ENCODE results near the gene RPL7L1.

Gene RPL7L1

DNA sequence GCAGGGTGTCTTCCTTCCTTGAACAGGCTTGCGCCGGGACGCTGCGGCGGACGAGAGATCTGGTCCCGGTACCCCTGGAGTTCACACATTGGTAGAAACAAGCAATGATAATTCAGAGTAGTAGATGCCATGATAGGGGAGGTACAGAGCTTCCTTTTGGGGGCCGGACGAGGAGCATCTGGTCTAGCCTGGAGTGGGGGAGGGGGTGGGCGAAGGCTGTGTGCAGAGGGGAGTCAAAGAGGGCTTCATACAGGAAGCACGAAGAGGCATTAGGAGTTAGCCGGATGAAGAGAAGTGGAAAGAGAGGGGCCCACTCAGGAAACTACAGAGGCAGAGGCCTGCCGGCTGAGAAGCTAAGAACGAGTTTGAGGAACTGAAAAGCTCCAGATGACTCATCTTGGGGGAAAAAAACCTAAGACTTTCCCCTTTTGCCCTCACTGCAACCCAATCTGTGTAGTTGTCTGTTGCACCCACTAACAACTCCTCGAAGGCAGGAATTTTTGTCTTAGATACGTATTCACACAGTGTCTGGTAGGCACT lies 50.5 kb downstream of the RPL7L1 start (continued):
- TF ChIP-seq KLF1 (tag by site-specific recombination; IDR thresholded peaks at IDR 0.05) (no peak), ZNF701 (tag by site-specific recombination; IDR thresholded peaks at IDR 0.05) (no peak), ZNF660 (tag by site-specific recombination; IDR thresholded peaks at IDR 0.05) (no peak), ZNF830 (tag by site-specific recombination; IDR thresholded peaks at IDR 0.05; ENCODE audit: low read depth) (no peak), MEIS1 (CRISPR knock-in tag; IDR thresholded peaks at IDR 0.05; ENCODE audit: borderline replicate concordance) (no peak), ZNF544 (tag by site-specific recombination; IDR thresholded peaks at IDR 0.05) (no peak), KLF9 (tag by site-specific recombination; IDR thresholded peaks at IDR 0.05; ENCODE audit: low read depth) (no peak), ZBTB48 (tag by site-specific recombination; IDR thresholded peaks at IDR 0.05) (no peak), ZNF391 (tag by site-specific recombination; IDR thresholded peaks at IDR 0.05; ENCODE audit: borderline replicate concordance, low read depth) (no peak), ZNF221 (tag by site-specific recombination; IDR thresholded peaks at IDR 0.05; ENCODE audit: borderline replicate concordance) (no peak), ZNF350 (tag by site-specific recombination; IDR thresholded peaks at IDR 0.05) (no peak), ZNF48 (tag by site-specific recombination; IDR thresholded peaks at IDR 0.05) (no peak), GLIS1 (tag by site-specific recombination; IDR thresholded peaks at IDR 0.05) (no peak; the same call in 1 of the 2 replicates), ZNF776 (tag by site-specific recombination; IDR thresholded peaks at IDR 0.05; ENCODE audit: borderline replicate concordance) (no peak), SETDB1 (IDR thresholded peaks at IDR 0.05; ENCODE audit: insufficient read length, low read length) (no peak), GFI1B (tag by site-specific recombination; IDR thresholded peaks at IDR 0.05) (no peak), ZNF394 (tag by site-specific recombination; IDR thresholded peaks at IDR 0.05; ENCODE audit: borderline replicate concordance) (0 out of 2 replicates have a peak, but pooled peaks have one; percentile 47), ZNF2 (tag by site-specific recombination; IDR thresholded peaks at IDR 0.05) (0 out of 2 replicates have a peak, but pooled peaks have one; percentile 47), EGR2 (tag by site-specific recombination; IDR thresholded peaks at IDR 0.05; ENCODE audit: low read depth) (no peak), ZNF146 (tag by site-specific recombination; IDR thresholded peaks at IDR 0.05) (no peak), ZNF211 (tag by site-specific recombination; IDR thresholded peaks at IDR 0.05; ENCODE audit: low read depth) (no peak), ZNF184 (tag by site-specific recombination; IDR thresholded peaks at IDR 0.05) (no peak), ZNF214 (tag by site-specific recombination; IDR thresholded peaks at IDR 0.05; ENCODE audit: borderline replicate concordance) (no peak), ZNF747 (tag by site-specific recombination; IDR thresholded peaks at IDR 0.05) (no peak), FEZF1 (tag by site-specific recombination; IDR thresholded peaks at IDR 0.05) (no peak), OSR2 (tag by site-specific recombination; IDR thresholded peaks at IDR 0.05) (no peak)
- TF ChIP-seq, protein P1, sequence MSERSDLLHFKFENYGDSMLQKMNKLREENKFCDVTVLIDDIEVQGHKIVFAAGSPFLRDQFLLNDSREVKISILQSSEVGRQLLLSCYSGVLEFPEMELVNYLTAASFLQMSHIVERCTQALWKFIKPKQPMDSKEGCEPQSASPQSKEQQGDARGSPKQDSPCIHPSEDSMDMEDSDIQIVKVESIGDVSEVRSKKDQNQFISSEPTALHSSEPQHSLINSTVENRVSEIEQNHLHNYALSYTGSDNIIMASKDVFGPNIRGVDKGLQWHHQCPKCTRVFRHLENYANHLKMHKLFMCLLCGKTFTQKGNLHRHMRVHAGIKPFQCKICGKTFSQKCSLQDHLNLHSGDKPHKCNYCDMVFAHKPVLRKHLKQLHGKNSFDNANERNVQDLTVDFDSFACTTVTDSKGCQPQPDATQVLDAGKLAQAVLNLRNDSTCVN (tag by site-specific recombination; optimal IDR thresholded peaks at IDR 0.05): no peak
- TF ChIP-seq, protein P2, sequence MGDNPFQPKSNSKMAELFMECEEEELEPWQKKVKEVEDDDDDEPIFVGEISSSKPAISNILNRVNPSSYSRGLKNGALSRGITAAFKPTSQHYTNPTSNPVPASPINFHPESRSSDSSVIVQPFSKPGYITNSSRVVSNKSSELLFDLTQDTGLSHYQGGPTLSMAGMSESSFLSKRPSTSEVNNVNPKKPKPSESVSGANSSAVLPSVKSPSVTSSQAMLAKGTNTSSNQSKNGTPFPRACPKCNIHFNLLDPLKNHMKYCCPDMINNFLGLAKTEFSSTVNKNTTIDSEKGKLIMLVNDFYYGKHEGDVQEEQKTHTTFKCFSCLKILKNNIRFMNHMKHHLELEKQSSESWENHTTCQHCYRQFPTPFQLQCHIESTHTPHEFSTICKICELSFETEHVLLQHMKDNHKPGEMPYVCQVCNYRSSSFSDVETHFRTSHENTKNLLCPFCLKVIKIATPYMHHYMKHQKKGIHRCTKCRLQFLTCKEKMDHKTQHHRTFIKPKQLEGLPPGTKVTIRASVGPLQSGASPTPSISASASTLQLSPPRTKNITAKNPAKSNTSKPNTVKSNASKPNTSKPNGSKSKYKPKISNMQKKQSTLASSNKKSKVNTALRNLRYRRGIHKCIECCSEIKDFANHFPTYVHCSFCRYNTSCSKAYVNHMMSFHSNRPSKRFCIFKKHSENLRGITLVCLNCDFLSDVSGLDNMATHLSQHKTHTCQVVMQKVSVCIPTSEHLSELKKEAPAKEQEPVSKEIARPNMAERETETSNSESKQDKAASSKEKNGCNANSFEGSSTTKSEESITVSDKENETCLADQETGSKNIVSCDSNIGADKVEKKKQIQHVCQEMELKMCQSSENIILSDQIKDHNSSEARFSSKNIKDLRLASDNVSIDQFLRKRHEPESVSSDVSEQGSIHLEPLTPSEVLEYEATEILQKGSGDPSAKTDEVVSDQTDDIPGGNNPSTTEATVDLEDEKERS (tag by site-specific recombination; IDR thresholded peaks at IDR 0.05): no peak
- TF ChIP-seq, protein P3, sequence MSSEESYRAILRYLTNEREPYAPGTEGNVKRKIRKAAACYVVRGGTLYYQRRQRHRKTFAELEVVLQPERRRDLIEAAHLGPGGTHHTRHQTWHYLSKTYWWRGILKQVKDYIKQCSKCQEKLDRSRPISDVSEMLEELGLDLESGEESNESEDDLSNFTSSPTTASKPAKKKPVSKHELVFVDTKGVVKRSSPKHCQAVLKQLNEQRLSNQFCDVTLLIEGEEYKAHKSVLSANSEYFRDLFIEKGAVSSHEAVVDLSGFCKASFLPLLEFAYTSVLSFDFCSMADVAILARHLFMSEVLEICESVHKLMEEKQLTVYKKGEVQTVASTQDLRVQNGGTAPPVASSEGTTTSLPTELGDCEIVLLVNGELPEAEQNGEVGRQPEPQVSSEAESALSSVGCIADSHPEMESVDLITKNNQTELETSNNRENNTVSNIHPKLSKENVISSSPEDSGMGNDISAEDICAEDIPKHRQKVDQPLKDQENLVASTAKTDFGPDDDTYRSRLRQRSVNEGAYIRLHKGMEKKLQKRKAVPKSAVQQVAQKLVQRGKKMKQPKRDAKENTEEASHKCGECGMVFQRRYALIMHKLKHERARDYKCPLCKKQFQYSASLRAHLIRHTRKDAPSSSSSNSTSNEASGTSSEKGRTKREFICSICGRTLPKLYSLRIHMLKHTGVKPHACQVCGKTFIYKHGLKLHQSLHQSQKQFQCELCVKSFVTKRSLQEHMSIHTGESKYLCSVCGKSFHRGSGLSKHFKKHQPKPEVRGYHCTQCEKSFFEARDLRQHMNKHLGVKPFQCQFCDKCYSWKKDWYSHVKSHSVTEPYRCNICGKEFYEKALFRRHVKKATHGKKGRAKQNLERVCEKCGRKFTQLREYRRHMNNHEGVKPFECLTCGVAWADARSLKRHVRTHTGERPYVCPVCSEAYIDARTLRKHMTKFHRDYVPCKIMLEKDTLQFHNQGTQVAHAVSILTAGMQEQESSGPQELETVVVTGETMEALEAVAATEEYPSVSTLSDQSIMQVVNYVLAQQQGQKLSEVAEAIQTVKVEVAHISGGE (tag by site-specific recombination; conservative IDR thresholded peaks at IDR 0.05; ENCODE audit: low read depth): no peak
- TF ChIP-seq, protein P4, sequence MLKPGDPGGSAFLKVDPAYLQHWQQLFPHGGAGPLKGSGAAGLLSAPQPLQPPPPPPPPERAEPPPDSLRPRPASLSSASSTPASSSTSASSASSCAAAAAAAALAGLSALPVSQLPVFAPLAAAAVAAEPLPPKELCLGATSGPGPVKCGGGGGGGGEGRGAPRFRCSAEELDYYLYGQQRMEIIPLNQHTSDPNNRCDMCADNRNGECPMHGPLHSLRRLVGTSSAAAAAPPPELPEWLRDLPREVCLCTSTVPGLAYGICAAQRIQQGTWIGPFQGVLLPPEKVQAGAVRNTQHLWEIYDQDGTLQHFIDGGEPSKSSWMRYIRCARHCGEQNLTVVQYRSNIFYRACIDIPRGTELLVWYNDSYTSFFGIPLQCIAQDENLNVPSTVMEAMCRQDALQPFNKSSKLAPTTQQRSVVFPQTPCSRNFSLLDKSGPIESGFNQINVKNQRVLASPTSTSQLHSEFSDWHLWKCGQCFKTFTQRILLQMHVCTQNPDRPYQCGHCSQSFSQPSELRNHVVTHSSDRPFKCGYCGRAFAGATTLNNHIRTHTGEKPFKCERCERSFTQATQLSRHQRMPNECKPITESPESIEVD (tag by site-specific recombination; IDR thresholded peaks at IDR 0.05): no peak
- TF ChIP-seq, protein P5, sequence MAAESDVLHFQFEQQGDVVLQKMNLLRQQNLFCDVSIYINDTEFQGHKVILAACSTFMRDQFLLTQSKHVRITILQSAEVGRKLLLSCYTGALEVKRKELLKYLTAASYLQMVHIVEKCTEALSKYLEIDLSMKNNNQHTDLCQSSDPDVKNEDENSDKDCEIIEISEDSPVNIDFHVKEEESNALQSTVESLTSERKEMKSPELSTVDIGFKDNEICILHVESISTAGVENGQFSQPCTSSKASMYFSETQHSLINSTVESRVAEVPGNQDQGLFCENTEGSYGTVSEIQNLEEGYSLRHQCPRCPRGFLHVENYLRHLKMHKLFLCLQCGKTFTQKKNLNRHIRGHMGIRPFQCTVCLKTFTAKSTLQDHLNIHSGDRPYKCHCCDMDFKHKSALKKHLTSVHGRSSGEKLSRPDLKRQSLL (tag by site-specific recombination; IDR thresholded peaks at IDR 0.05): no peak
